KMS-11 (cell line): ENCODE measurements around the gene PAX8.
"Not testable (repeated sequence)": the region's sequence is repeated elsewhere in the genome, so short reads cannot be mapped to it uniquely, and the experiment has no call there.

Experiments
- H2AFZ ChIP-seq: fragments of 200-600 bp; sonication (generic); 2 replicates; pipeline ENCODE4 v1.6.1; 2016; ENCODE audit warnings: antibody characterized with exemption, mixed run types, low read depth
- H3K27ac ChIP-seq: fragments of 200-600 bp; sonication (generic); 2 replicates; pipeline ENCODE4 v1.6.1; 2016; ENCODE audit warnings: mild to moderate bottlenecking, mixed run types
- H3K27me3 ChIP-seq: fragments of 200-600 bp; sonication (generic); 2 replicates; pipeline ENCODE4 v1.6.1; 2017; ENCODE audit warnings: mild to moderate bottlenecking, low read depth, mixed run types, moderate library complexity; ENCODE audit not compliant: insufficient read depth
- H3K36me3 ChIP-seq: fragments of 200-600 bp; sonication (generic); 2 replicates; pipeline ENCODE4 v1.6.1; 2017; ENCODE audit warnings: mild to moderate bottlenecking, mixed run types; ENCODE audit not compliant: insufficient read depth
- H3K4me1 ChIP-seq: fragments of 200-600 bp; sonication (generic); 2 replicates; pipeline ENCODE4 v1.6.1; 2016; ENCODE audit warnings: mild to moderate bottlenecking, low read depth, mixed run types; ENCODE audit not compliant: poor library complexity, severe bottlenecking
- H3K4me2 ChIP-seq: fragments of 200-600 bp; sonication (generic); 2 replicates; pipeline ENCODE4 v1.7.0; 2016; ENCODE audit warnings: mild to moderate bottlenecking, mixed run types
- H3K4me3 ChIP-seq: fragments of 200-600 bp; sonication (generic); IDR thresholded peaks from 2 replicates; pipeline ENCODE4 v1.6.1; 2017; ENCODE audit warnings: low read depth, low read length, mixed read lengths; ENCODE audit not compliant: insufficient read depth
- H3K79me2 ChIP-seq: fragments of 200-600 bp; sonication (generic); 2 replicates; pipeline ENCODE4 v1.6.1; 2016; ENCODE audit warnings: low read depth, mixed run types; ENCODE audit not compliant: insufficient read depth
- H3K9ac ChIP-seq: fragments of 200-600 bp; sonication (generic); 2 replicates; pipeline ENCODE4 v1.6.1; 2016; ENCODE audit warnings: mild to moderate bottlenecking, mixed run types
- H4K20me1 ChIP-seq: fragments of 200-600 bp; sonication (generic); 2 replicates; pipeline ENCODE4 v1.6.1; 2016; ENCODE audit warnings: mild to moderate bottlenecking, mixed run types; ENCODE audit not compliant: insufficient read depth
- CTCF ChIP-seq: fragments of 200-600 bp; sonication (generic); conservative IDR thresholded peaks from 2 replicates; pipeline ENCODE4 v1.6.1; 2017; ENCODE audit warnings: low read depth, mild to moderate bottlenecking, antibody characterized with exemption, low read length, moderate library complexity, mixed read lengths

PAX8 gene

GRCh38 chr2:113316085-113316484 is 37.4 kb upstream of the PAX8 start:
- Histone ChIP-seq H3K79me2 (no peaks in the 10 kb centered on the region), H3K4me3 (no peak overlapping the region), H3K4me2 (no peak overlapping the region), H3K4me1 (no peaks in the 10 kb centered on the region), H3K27me3 (no peaks in the 10 kb centered on the region), H3K27ac (no peak overlapping the region), H3K9ac (no peak overlapping the region), H2AFZ (no peak overlapping the region), H3K36me3 (no peaks in the 10 kb centered on the region), H4K20me1 (no peaks in the 10 kb centered on the region)
- no peak for TF ChIP-seq CTCF

- H3K79me2 ChIP-seq, H2AFZ ChIP-seq, H3K9ac ChIP-seq, H3K4me3 ChIP-seq, H4K20me1 ChIP-seq, H3K4me2 ChIP-seq, H3K27me3 ChIP-seq, H3K36me3 ChIP-seq, H3K4me1 ChIP-seq, H3K27ac ChIP-seq: not testable (repeated sequence)
These were observed 35.9 kb upstream of the PAX8 start for GRCh38 chr2:113314663-113315062.

GRCh38 chr2:113314176-113314575 is 35.5 kb upstream of the PAX8 start:
- H4K20me1 ChIP-seq, H3K79me2 ChIP-seq, H3K4me1 ChIP-seq, H3K9ac ChIP-seq, H3K36me3 ChIP-seq, H2AFZ ChIP-seq, H3K4me3 ChIP-seq, H3K27me3 ChIP-seq, H3K4me2 ChIP-seq, H3K27ac ChIP-seq: not testable (repeated sequence)

GRCh38 chr2:113311781-113312180 is 33.1 kb upstream of the PAX8 start:
- H3K4me2 ChIP-seq, H4K20me1 ChIP-seq, H3K36me3 ChIP-seq, H3K4me1 ChIP-seq, H3K79me2 ChIP-seq, H3K9ac ChIP-seq, H3K4me3 ChIP-seq, H2AFZ ChIP-seq, H3K27me3 ChIP-seq, H3K27ac ChIP-seq: not testable (repeated sequence)

GRCh38 chr2:113311191-113311590 is 32.5 kb upstream of the PAX8 start:
- H3K27me3 ChIP-seq, H3K27ac ChIP-seq: not testable (repeated sequence)

GRCh38 chr2:113309655-113310387 is 31.1 kb upstream of the PAX8 start:
- H3K27me3 ChIP-seq: no peaks in the 10 kb centered on the region
- no peaks in the 10 kb centered on the region for H4K20me1 ChIP-seq
- H3K4me2 ChIP-seq: no peak overlapping the region
- H3K4me3 ChIP-seq: no peak overlapping the region
- H3K79me2 ChIP-seq: no peaks in the 10 kb centered on the region
- H2AFZ ChIP-seq: no peak overlapping the region
- H3K36me3 ChIP-seq: no peaks in the 10 kb centered on the region
- no peak overlapping the region for H3K27ac ChIP-seq
- no peaks in the 10 kb centered on the region for H3K4me1 ChIP-seq
- no peak overlapping the region for H3K9ac ChIP-seq
- no peak for TF ChIP-seq CTCF

More at GRCh38 chr2:113311191-113311590, 32.5 kb upstream of the PAX8 start:
- not testable (repeated sequence) for H3K4me1 ChIP-seq, H4K20me1 ChIP-seq, H3K4me2 ChIP-seq, H3K36me3 ChIP-seq, H3K9ac ChIP-seq, H2AFZ ChIP-seq, H3K4me3 ChIP-seq, H3K79me2 ChIP-seq

GRCh38 chr2:113308784-113309183 is 30.1 kb upstream of the PAX8 start:
- H3K36me3 ChIP-seq, H3K27me3 ChIP-seq, H3K4me1 ChIP-seq, H3K79me2 ChIP-seq, H4K20me1 ChIP-seq, H3K4me2 ChIP-seq, H3K9ac ChIP-seq, H2AFZ ChIP-seq, H3K27ac ChIP-seq, H3K4me3 ChIP-seq: not testable (repeated sequence)

- H3K4me2 ChIP-seq, H3K36me3 ChIP-seq, H3K9ac ChIP-seq, H3K27me3 ChIP-seq, H3K4me3 ChIP-seq, H4K20me1 ChIP-seq, H3K27ac ChIP-seq, H3K4me1 ChIP-seq, H2AFZ ChIP-seq, H3K79me2 ChIP-seq: not testable (repeated sequence)
These were observed 27.5 kb upstream of the PAX8 start for GRCh38 chr2:113306207-113306606.

GRCh38 chr2:113305749-113306148 is 27.0 kb upstream of the PAX8 start:
- not testable (repeated sequence) for H3K4me1 ChIP-seq, H3K79me2 ChIP-seq, H3K27me3 ChIP-seq, H3K36me3 ChIP-seq, H4K20me1 ChIP-seq, H3K9ac ChIP-seq, H2AFZ ChIP-seq, H3K4me3 ChIP-seq, H3K27ac ChIP-seq, H3K4me2 ChIP-seq
